B cell (primary cell): ENCODE results near the gene RAB10.

ENCODE experiments used
- CTCF ChIP-seq: fragments of 200-600 bp; IDR thresholded peaks from one replicate; pipeline ENCODE4 v1.8.0; 2022; ENCODE audit warnings: antibody characterized with exemption, mild to moderate bottlenecking
- EZH2 ChIP-seq: IDR thresholded peaks from 2 replicates; pipeline ENCODE4 v1.6.1; 2012; ENCODE audit warnings: borderline replicate concordance, low read depth, mild to moderate bottlenecking, moderate library complexity, low read length; ENCODE audit not compliant: insufficient read depth, poor library complexity, severe bottlenecking

- TF ChIP-seq CTCF (no peak), EZH2 (no peak)
These were observed 88.7 kb downstream of the RAB10 start for GRCh38 chr2:26122630-26123029.
